Mesenchymal stem cell (in vitro differentiated cells and primary cell): ENCODE data around the gene GBF1.

Experiments
- DNase-seq: peaks from one replicate; pipeline ENCODE4 v3.0.0-alpha.2; 2013
- H2AFZ ChIP-seq: one replicate; pipeline ENCODE4 v1.6.1; 2013; ENCODE audit warnings: low read depth, mild to moderate bottlenecking, control low read depth, inconsistent platforms, low read length, moderate library complexity
- H2AK5ac ChIP-seq: 2 replicates; pipeline ENCODE4 v1.6.1; 2013; ENCODE audit warnings: low read length, moderate library complexity, mild to moderate bottlenecking, inconsistent platforms; ENCODE audit not compliant: severe bottlenecking
- H2BK120ac ChIP-seq: one replicate; pipeline ENCODE4 v1.6.1; 2013; ENCODE audit warnings: low read depth, mild to moderate bottlenecking, inconsistent platforms, low read length, moderate library complexity
- H2BK12ac ChIP-seq, 2 experiments: one replicate each; pipeline ENCODE4 v1.6.1; 2013; ENCODE audit warnings: inconsistent platforms in 2 of 2, low read length in 2 of 2, mild to moderate bottlenecking in 2 of 2, moderate library complexity in 2 of 2, control low read depth in 1 of 2
- H2BK15ac ChIP-seq: one replicate; pipeline ENCODE4 v1.6.1; 2013; ENCODE audit warnings: mild to moderate bottlenecking, low read depth, inconsistent platforms; ENCODE audit not compliant: poor library complexity, severe bottlenecking
- H2BK5ac ChIP-seq: 2 replicates; pipeline ENCODE4 v1.6.1; 2013; ENCODE audit warnings: low read depth, mild to moderate bottlenecking, low read length, control low read depth, inconsistent platforms; ENCODE audit not compliant: poor library complexity, severe bottlenecking
- H3K14ac ChIP-seq, 2 experiments: one replicate each; pipeline ENCODE4 v1.6.1; 2013; ENCODE audit warnings: inconsistent platforms in 2 of 2, low read length in 2 of 2, control low read depth in 1 of 2, mild to moderate bottlenecking in 1 of 2, moderate library complexity in 1 of 2
- H3K18ac ChIP-seq, 2 experiments: one replicate each; pipeline ENCODE4 v1.6.1; 2013; ENCODE audit warnings: inconsistent platforms in 2 of 2, low read length in 2 of 2, control low read depth in 1 of 2, low read depth in 1 of 2, mild to moderate bottlenecking in 1 of 2
- H3K23ac ChIP-seq, 2 experiments: one replicate each; pipeline ENCODE4 v1.6.1; 2013; ENCODE audit warnings: inconsistent platforms in 2 of 2, low read length in 2 of 2, mild to moderate bottlenecking in 2 of 2, moderate library complexity in 2 of 2, control low read depth in 1 of 2
- H3K27ac ChIP-seq: 2 replicates; pipeline ENCODE4 v1.5.1; 2013; ENCODE audit warnings: mild to moderate bottlenecking, moderate library complexity, low read length, control low read depth, inconsistent platforms; ENCODE audit not compliant: poor library complexity, severe bottlenecking
- H3K27me3 ChIP-seq, 2 experiments: 2 replicates each; pipeline versions ENCODE4 v1.6.1 to v1.7.0; 2013; ENCODE audit warnings: low read length in 2 of 2, mild to moderate bottlenecking in 2 of 2, moderate library complexity in 2 of 2, control low read depth in 1 of 2, inconsistent platforms in 1 of 2; ENCODE audit not compliant: control insufficient read depth in 1 of 2, insufficient read depth in 1 of 2
- H3K36me3 ChIP-seq, 2 experiments: 2 replicates each; pipeline versions ENCODE4 v1.6.1 to v1.7.0; 2013; ENCODE audit warnings: low read length in 2 of 2, control low read depth in 1 of 2, inconsistent platforms in 1 of 2, low read depth in 1 of 2, mild to moderate bottlenecking in 1 of 2; ENCODE audit not compliant: insufficient read depth in 2 of 2, control insufficient read depth in 1 of 2
- H3K4ac ChIP-seq, 2 experiments: one replicate each; pipeline ENCODE4 v1.6.1; 2013; ENCODE audit warnings: inconsistent platforms in 2 of 2, low read length in 2 of 2, mild to moderate bottlenecking in 2 of 2, moderate library complexity in 2 of 2, control low read depth in 1 of 2, low read depth in 1 of 2
- H3K4me1 ChIP-seq: 2 replicates; pipeline ENCODE4 v1.6.1; 2013; ENCODE audit warnings: low read depth, low read length, control low read depth; ENCODE audit not compliant: control insufficient read depth, insufficient read depth
- H3K4me2 ChIP-seq: 2 replicates; pipeline ENCODE4 v1.6.1; 2013; ENCODE audit warnings: low read length, mild to moderate bottlenecking, inconsistent platforms; ENCODE audit not compliant: poor library complexity, severe bottlenecking
- H3K4me3 ChIP-seq, 2 experiments: 2 replicates each; pipeline versions ENCODE4 v1.5.1 to v1.7.0; 2013; ENCODE audit warnings: low read length in 2 of 2, mild to moderate bottlenecking in 2 of 2, control low read depth in 1 of 2, low read depth in 1 of 2; ENCODE audit not compliant: insufficient read depth in 1 of 2
- H3K79me1 ChIP-seq: replicated peaks from 2 replicates; pipeline ENCODE4 v1.6.1; 2013; ENCODE audit warnings: mild to moderate bottlenecking, control low read depth, low read length, inconsistent platforms; ENCODE audit not compliant: poor library complexity, severe bottlenecking
- H3K9ac ChIP-seq: 2 replicates; pipeline ENCODE4 v1.7.0; 2013; ENCODE audit warnings: mild to moderate bottlenecking, low read length, moderate library complexity
- H3K9me3 ChIP-seq: 2 replicates; pipeline ENCODE4 v1.7.0; 2013; ENCODE audit warnings: mild to moderate bottlenecking, low read length; ENCODE audit not compliant: control insufficient read depth
- H4K8ac ChIP-seq: one replicate; pipeline ENCODE4 v1.6.1; 2013; ENCODE audit warnings: inconsistent platforms, mild to moderate bottlenecking, low read length, moderate library complexity
- H4K91ac ChIP-seq: one replicate; pipeline ENCODE4 v1.6.1; 2013; ENCODE audit warnings: mild to moderate bottlenecking, low read length, inconsistent platforms
- WGBS: methylation state at CpG from one replicate; pipeline ENCODE4 v1.1.7; 2013; ENCODE audit warnings: mixed read lengths; 5-methylcytosine and 5-hydroxymethylcytosine counted together

The GBF1 gene

DNA sequence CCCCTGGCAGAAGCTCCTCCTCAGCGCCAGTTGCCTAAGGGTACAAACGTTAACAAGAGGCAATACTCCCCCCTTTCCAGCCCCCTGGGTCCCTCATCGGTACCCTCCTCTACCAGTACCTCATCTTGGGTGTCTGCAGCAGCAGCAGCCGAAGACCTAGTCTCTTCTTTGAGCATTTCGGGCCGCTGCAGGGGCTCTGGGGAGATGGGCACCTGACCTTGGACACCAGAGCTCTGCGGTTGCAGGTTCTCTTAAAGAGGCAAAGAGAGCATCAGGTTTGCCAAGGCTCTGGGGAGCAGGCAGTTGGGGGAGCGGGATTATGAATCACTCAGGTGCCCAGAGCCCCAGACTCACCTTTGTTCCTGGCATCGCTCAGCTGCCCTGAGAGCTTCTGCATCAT, 178.8 kb downstream of the GBF1 start:
- H4K91ac ChIP-seq, result no peak overlapping the region
- no peak overlapping the region for H2AK5ac ChIP-seq
- peaks cover 22 to 30% of the 10 kb centered on the region in 2 experiments for H3K36me3 ChIP-seq
- no peak overlapping the region for H3K4ac ChIP-seq
- H3K4me1 ChIP-seq, result peaks cover 27% of the 10 kb centered on the region
- H2BK12ac ChIP-seq, result no peak overlapping the region
- no peak overlapping the region for H3K23ac ChIP-seq
- no peak overlapping the region for H3K27ac ChIP-seq
- H2BK5ac ChIP-seq, result no peak overlapping the region
- no peak overlapping the region for H2BK120ac ChIP-seq
- no peak overlapping the region for H3K4me3 ChIP-seq
- H3K14ac ChIP-seq, result no peak overlapping the region
- 99% methylated on average over 9 of the region's 9 CpGs for WGBS
- no peak overlapping the region for H3K18ac ChIP-seq
- no peaks in the 10 kb centered on the region for H3K9me3 ChIP-seq
- no peak overlapping the region for H4K8ac ChIP-seq
- H3K79me1 ChIP-seq, result peaks cover 29% of the 10 kb centered on the region
- H3K4me2 ChIP-seq, result no peak overlapping the region
- no peak overlapping the region for H2BK15ac ChIP-seq
- no peak overlapping the region for H3K9ac ChIP-seq
- H3K27me3 ChIP-seq, result peaks cover 2% of the 10 kb centered on the region in 2 experiments
- DNase-seq, result no peak
- H2AFZ ChIP-seq, result no peak overlapping the region

- no peak overlapping the region for H2BK120ac ChIP-seq
- H3K79me1 ChIP-seq, result peaks cover 33% of the 10 kb centered on the region
- H3K4me1 ChIP-seq, result peaks cover 21% of the 10 kb centered on the region
- H3K27me3 ChIP-seq, result no peaks in the 10 kb centered on the region
- H2AK5ac ChIP-seq, result no peak overlapping the region
- H3K18ac ChIP-seq, result no peak overlapping the region
- WGBS, result 92% methylated on average over 6 of the region's 6 CpGs
- no peak overlapping the region for H3K14ac ChIP-seq
- H3K9me3 ChIP-seq, result no peaks in the 10 kb centered on the region
- no peak overlapping the region for H3K27ac ChIP-seq
- no peak overlapping the region for H3K4me3 ChIP-seq
- H3K36me3 ChIP-seq, result peaks cover 22 to 35% of the 10 kb centered on the region in 2 experiments
- no peak overlapping the region for H4K91ac ChIP-seq
- DNase-seq, result no peak
- H3K9ac ChIP-seq, result no peak overlapping the region
- H2BK5ac ChIP-seq, result no peak overlapping the region
- no peak overlapping the region for H2AFZ ChIP-seq
- H3K4ac ChIP-seq, result no peak overlapping the region
- H3K4me2 ChIP-seq, result no peak overlapping the region
- H3K23ac ChIP-seq, result no peak overlapping the region
- H4K8ac ChIP-seq, result no peak overlapping the region
- no peak overlapping the region for H2BK15ac ChIP-seq
- H2BK12ac ChIP-seq, result no peak overlapping the region
Measured at GRCh38 chr10:102424916-102425315, 179.6 kb downstream of the GBF1 start.

DNA sequence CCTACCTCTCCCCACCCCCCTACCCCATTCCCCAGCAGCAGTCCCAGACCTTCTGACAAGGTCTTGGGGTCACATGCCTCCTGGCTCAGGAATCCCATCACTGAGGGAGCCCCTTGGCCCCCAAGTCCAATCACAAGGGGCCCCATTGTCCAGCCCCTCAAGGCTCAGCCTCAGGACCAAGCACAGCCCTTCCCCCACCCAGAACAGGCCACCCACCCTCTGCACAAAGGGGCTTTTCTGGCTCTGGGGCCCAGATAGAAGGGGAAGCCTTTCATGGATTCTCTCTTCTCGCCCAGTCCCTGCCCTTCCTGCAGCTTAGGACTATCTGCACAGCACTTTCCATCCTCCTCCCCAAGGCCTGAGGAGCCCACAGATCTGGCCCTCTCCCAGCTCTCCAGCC, 180.1 kb downstream of the GBF1 start:
- H2AK5ac ChIP-seq, result no peak overlapping the region
- H2BK12ac ChIP-seq, result no peak overlapping the region
- no peak overlapping the region for H3K14ac ChIP-seq
- no peak overlapping the region for H3K23ac ChIP-seq
- H3K9ac ChIP-seq, result no peak overlapping the region
- H4K91ac ChIP-seq, result no peak overlapping the region
- no peak overlapping the region for H2BK5ac ChIP-seq
- peaks cover 22 to 35% of the 10 kb centered on the region in 2 experiments for H3K36me3 ChIP-seq
- 100% methylated on average over 1 of the region's 1 CpG for WGBS
- H3K79me1 ChIP-seq, result peaks cover 36% of the 10 kb centered on the region
- no peak overlapping the region for H3K4ac ChIP-seq
- no peaks in the 10 kb centered on the region for H3K9me3 ChIP-seq
- peaks cover 16% of the 10 kb centered on the region for H3K4me1 ChIP-seq
- H3K18ac ChIP-seq, result no peak overlapping the region
- no peak overlapping the region for H2BK15ac ChIP-seq
- H3K27ac ChIP-seq, result no peak overlapping the region
- H4K8ac ChIP-seq, result no peak overlapping the region
- H2BK120ac ChIP-seq, result no peak overlapping the region
- no peak for DNase-seq
- H3K4me2 ChIP-seq, result no peak overlapping the region
- no peak overlapping the region for H3K4me3 ChIP-seq
- H2AFZ ChIP-seq, result no peak overlapping the region
- no peaks in the 10 kb centered on the region for H3K27me3 ChIP-seq

GRCh38 chr10:102426803-102427287, 181.5 kb downstream of the GBF1 start:
- WGBS, result 82% methylated on average over 7 of the region's 7 CpGs
- H3K27me3 ChIP-seq, result no peaks in the 10 kb centered on the region

More at GRCh38 chr10:102426803-102427287, 181.5 kb downstream of the GBF1 start:
- Histone ChIP-seq H3K4me1 (peaks cover 20% of the 10 kb centered on the region), H2BK5ac (no peak overlapping the region), H2BK120ac (no peak overlapping the region), H4K8ac (no peak overlapping the region), H3K4me2 (no peak overlapping the region), H3K9ac (no peak overlapping the region), H4K91ac (no peak overlapping the region), H2BK12ac (no peak overlapping the region), H3K18ac (no peak overlapping the region), H3K23ac (no peak overlapping the region), H2AFZ (no peak overlapping the region), H3K4me3 (no peak overlapping the region), H3K27ac (no peak overlapping the region), H3K14ac (no peak overlapping the region), H2BK15ac (no peak overlapping the region), H3K36me3 (peaks cover 26 to 34% of the 10 kb centered on the region in 2 experiments), H2AK5ac (no peak overlapping the region), H3K9me3 (no peaks in the 10 kb centered on the region), H3K79me1 (peaks cover 37% of the 10 kb centered on the region), H3K4ac (no peak overlapping the region)
- DNase-seq, result no peak
